PFSK-1 (cell line): ENCODE results near the gene CNOT1.

ENCODE experiments used
- FOXP2 ChIP-seq: optimal IDR thresholded peaks from 2 replicates; pipeline ENCODE3; 2011; ENCODE audit warnings: borderline replicate concordance, control low read depth, inconsistent platforms; ENCODE audit not compliant: insufficient read depth; ENCODE audit errors: extremely low read length, extremely low read depth
- POLR2AphosphoS5 ChIP-seq: IDR thresholded peaks from 2 replicates; pipeline ENCODE4 v1.6.1; 2012; ENCODE audit warnings: low read depth, mild to moderate bottlenecking, control low read depth, low read length, moderate library complexity
- SIN3A ChIP-seq: IDR thresholded peaks from 2 replicates; pipeline ENCODE4 v1.6.1; 2012; ENCODE audit warnings: mild to moderate bottlenecking, low read length, moderate library complexity, borderline replicate concordance; ENCODE audit not compliant: insufficient read depth
- TAF1 ChIP-seq: IDR thresholded peaks from 2 replicates; pipeline ENCODE4 v1.6.1; 2012; ENCODE audit warnings: low read length, control low read depth, borderline replicate concordance; ENCODE audit not compliant: insufficient read depth
- TF ChIP-seq, protein P1 (sequence below), 2 experiments: IDR thresholded peaks; 2 replicates each; pipeline versions ENCODE4 v1.6.1 to v1.8.0; 2011 to 2012; ENCODE audit warnings: low read depth in 2 of 2, low read length in 2 of 2, control low read depth in 1 of 2, inconsistent platforms in 1 of 2, mild to moderate bottlenecking in 1 of 2, moderate library complexity in 1 of 2; ENCODE audit not compliant: insufficient read depth in 1 of 2

The CNOT1 gene

DNA sequence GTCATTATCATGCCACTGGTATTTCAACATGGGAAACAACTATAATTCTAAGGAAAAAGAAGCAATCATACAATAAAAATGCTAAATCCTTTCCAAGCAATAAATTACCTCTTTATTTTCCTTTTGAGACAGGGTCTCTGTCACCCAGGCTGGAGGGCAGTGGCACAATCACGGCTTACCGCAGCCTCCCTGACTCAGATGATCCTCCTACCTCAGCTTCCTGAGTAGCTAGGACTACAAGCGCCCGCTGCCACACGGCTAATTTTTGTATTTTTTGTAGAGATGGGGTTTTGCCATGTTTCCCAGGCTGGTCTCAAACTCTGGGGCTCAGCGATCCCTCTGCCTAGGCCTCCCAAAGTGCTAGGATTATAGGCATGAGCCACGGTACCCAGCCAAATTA, 24.1 kb downstream of the CNOT1 start:
- TF ChIP-seq TAF1 (no peak), POLR2AphosphoS5 (no peak), SIN3A (no peak), FOXP2 (no peak)
- TF ChIP-seq, protein P1, sequence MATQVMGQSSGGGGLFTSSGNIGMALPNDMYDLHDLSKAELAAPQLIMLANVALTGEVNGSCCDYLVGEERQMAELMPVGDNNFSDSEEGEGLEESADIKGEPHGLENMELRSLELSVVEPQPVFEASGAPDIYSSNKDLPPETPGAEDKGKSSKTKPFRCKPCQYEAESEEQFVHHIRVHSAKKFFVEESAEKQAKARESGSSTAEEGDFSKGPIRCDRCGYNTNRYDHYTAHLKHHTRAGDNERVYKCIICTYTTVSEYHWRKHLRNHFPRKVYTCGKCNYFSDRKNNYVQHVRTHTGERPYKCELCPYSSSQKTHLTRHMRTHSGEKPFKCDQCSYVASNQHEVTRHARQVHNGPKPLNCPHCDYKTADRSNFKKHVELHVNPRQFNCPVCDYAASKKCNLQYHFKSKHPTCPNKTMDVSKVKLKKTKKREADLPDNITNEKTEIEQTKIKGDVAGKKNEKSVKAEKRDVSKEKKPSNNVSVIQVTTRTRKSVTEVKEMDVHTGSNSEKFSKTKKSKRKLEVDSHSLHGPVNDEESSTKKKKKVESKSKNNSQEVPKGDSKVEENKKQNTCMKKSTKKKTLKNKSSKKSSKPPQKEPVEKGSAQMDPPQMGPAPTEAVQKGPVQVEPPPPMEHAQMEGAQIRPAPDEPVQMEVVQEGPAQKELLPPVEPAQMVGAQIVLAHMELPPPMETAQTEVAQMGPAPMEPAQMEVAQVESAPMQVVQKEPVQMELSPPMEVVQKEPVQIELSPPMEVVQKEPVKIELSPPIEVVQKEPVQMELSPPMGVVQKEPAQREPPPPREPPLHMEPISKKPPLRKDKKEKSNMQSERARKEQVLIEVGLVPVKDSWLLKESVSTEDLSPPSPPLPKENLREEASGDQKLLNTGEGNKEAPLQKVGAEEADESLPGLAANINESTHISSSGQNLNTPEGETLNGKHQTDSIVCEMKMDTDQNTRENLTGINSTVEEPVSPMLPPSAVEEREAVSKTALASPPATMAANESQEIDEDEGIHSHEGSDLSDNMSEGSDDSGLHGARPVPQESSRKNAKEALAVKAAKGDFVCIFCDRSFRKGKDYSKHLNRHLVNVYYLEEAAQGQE (IDR thresholded peaks at IDR 0.05; ENCODE audit: insufficient read depth in 1 of 2, low read depth in 2 of 2, low read length in 2 of 2) = no peak

DNA sequence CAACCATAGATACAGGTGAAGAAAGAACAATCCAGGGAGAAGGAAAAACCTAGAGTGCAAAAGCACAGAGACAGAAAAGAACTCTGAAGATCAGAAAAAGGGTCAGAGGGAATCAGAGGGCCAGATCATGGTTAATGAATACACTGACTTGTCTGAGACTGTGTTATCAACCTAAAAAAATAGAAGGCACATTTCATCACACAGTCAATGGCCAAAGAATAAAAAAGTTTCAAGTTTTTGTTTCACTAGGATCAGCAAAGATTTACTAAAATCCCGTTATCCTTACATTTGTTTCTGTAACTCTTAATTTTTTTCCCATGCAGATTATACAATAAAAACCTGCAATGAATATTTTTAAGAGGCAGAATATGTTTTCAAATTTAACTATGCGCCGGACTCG, 38.5 kb downstream of the CNOT1 start:
- TF ChIP-seq SIN3A (no peak), TAF1 (no peak), POLR2AphosphoS5 (no peak), FOXP2 (no peak)
- TF ChIP-seq, protein P1 (IDR thresholded peaks at IDR 0.05; ENCODE audit: insufficient read depth in 1 of 2, low read depth in 2 of 2, low read length in 2 of 2) = no peak

DNA sequence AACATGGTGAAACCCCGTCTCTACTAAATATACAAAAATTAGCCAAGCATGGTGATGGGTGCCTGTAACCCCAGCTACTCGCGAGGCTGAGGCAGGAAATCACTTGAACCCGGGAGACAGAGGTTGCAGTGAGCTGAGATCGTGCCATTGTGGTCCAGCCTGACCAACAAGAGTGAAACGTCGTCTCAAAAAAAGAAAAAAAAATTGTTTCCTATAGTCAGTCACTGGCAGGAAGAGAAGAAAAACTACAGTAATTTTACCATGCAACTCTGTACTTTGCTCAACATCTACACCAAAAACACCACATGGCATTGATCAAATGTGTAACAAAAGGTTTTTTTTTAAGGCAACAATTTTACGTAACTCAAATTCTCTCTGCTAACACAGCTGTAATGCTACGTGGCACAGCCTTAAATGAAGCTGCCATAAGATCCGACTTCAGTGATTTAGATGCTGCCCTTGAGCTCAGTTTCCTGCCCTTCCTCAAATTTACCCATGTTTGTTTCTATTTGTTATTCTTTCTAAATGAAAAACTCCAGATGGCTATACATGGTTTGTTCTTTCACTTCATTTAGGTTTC, 40.2 kb downstream of the CNOT1 start:
- TF ChIP-seq POLR2AphosphoS5 = no peak
- no peak for TF ChIP-seq TAF1
- no peak for TF ChIP-seq FOXP2
- TF ChIP-seq, protein P1 (IDR thresholded peaks at IDR 0.05; ENCODE audit: insufficient read depth in 1 of 2, low read depth in 2 of 2, low read length in 2 of 2) = no peak
- no peak for TF ChIP-seq SIN3A

DNA sequence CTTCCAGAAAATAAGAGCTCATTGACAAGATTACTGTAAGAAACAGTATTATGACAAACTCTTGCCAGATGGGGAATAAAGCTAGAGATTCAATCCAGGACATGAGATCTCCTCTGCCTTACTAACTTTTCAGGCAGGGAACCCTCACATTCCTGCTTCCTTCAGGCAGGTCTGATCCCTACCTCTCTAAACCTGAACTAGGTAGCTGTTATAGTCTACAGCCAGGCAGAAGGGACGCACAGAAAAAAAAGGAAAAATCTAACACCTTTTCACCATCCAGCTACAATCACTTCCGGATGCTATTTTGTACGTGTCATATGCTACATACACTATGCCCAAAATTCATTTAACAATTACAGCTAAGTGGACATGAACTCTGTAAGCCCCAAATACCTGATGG, 41.2 kb downstream of the CNOT1 start:
- TF ChIP-seq FOXP2 (no peak), SIN3A (no peak), POLR2AphosphoS5 (no peak), TAF1 (no peak)
- TF ChIP-seq, protein P1 (IDR thresholded peaks at IDR 0.05; ENCODE audit: insufficient read depth in 1 of 2, low read depth in 2 of 2, low read length in 2 of 2) = no peak

DNA sequence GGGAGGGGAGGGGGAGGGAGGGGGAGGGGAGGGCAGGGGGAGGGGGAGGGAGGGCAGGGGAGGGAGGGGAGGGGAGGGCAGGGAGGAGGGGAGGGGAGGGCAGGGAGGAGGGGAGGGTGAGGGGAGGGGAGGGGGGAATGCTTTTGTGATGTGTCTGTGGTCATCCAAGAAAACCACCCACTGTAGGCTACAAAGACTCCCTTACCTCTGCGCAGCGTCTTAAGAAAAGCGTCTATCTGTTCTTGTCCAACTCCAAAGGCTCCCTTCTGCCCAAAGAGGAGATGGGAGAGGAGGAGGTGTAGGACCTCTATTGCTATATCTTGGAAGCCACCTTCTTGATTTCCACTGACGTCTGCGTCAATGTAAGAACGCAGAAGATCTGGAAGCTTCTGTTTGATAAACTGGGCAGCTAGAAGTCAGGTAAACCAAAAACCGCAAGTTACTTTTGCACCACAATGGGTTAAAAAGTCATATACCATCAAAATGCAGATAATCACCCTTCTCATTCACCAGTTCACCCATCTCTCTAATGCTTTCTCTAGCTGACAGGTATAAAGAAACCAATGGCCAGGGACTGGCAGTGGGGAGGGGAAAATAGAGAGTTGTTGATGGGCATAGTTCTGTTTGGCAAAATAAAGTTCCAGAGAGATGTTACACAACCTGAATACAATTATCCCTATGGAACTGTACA, 43.1 kb downstream of the CNOT1 start:
- TF ChIP-seq TAF1 = no peak
- TF ChIP-seq, protein P1 (IDR thresholded peaks at IDR 0.05; ENCODE audit: insufficient read depth in 1 of 2, low read depth in 2 of 2, low read length in 2 of 2) = no peak
